IMR-90 (cell line): ENCODE measurements around the gene COTL1. TPM values are rescaled to one million over a fixed set of nuclear protein-coding genes. Genes with fewer than 3 reads are reported as not detected.

Experiments
- ATAC-seq: fragments of 200-7000 bp; cut with Tn5 transposase; 2 replicates; pipeline ENCODE4 v1.9.1; 2020; ENCODE audit warnings: low read depth, mild to moderate bottlenecking, moderate library complexity
- BruUV-seq: library from RNA; stranded (reverse); fragments of 400-500 nt; replicated peaks from 2 replicates; lab custom pipeline; 2021; lab: Mats Ljungman, UMichigan
- CTCF ChIA-PET: fragments of 300-600 bp; formaldehyde crosslinking; extraction: SDS; loops from one replicate; lab custom pipeline; 2021; ENCODE audit warnings: antibody characterized with exemption; lab: Yijun Ruan, JAX
- POLR2A ChIA-PET: fragments of 300-600 bp; sonication (Branson Sonifier 250); formaldehyde crosslinking; loops from one replicate; lab custom pipeline; 2022; ENCODE audit warnings: antibody characterized with exemption; ENCODE audit not compliant: unreplicated experiment; lab: Charles Lee
- DNase-seq: peaks from one replicate; pipeline ENCODE4 v3.0.0; 2013
- H2AFZ ChIP-seq: replicated peaks from 2 replicates; pipeline ENCODE3; 2013; ENCODE audit warnings: low read length, mild to moderate bottlenecking; ENCODE audit not compliant: poor library complexity
- H2AK5ac ChIP-seq: 2 replicates; pipeline ENCODE4 v1.6.1; 2013; ENCODE audit warnings: low read depth, low read length, inconsistent platforms
- H2AK9ac ChIP-seq: replicated peaks from 2 replicates; pipeline ENCODE3; 2013; ENCODE audit warnings: mild to moderate bottlenecking, low read depth, low read length, moderate library complexity; ENCODE audit not compliant: poor library complexity
- H2BK120ac ChIP-seq: 2 replicates; pipeline ENCODE4 v1.6.1; 2013; ENCODE audit warnings: low read depth, low read length, inconsistent platforms
- H2BK15ac ChIP-seq: 3 replicates; pipeline ENCODE4 v1.6.1; 2013; ENCODE audit warnings: low read depth, low read length, inconsistent platforms
- H2BK20ac ChIP-seq: 2 replicates; pipeline ENCODE4 v1.6.1; 2013; ENCODE audit warnings: low read depth, mild to moderate bottlenecking, inconsistent platforms, low read length, moderate library complexity
- H2BK5ac ChIP-seq: 2 replicates; pipeline ENCODE4 v1.6.1; 2013; ENCODE audit warnings: mild to moderate bottlenecking, low read depth, low read length, inconsistent platforms; ENCODE audit not compliant: poor library complexity, severe bottlenecking
- H3K14ac ChIP-seq: replicated peaks from 2 replicates; pipeline ENCODE4 v1.6.1; 2013; ENCODE audit warnings: low read depth, low read length, inconsistent platforms
- H3K18ac ChIP-seq: 2 replicates; pipeline ENCODE4 v1.6.1; 2013; ENCODE audit warnings: low read depth, low read length, control low read depth
- H3K23ac ChIP-seq: 2 replicates; pipeline ENCODE4 v1.6.1; 2013; ENCODE audit warnings: low read depth, low read length, inconsistent platforms
- H3K27ac ChIP-seq: 2 replicates; pipeline ENCODE4 v1.5.1; 2013; ENCODE audit warnings: mild to moderate bottlenecking, control low read depth, low read length; ENCODE audit not compliant: insufficient read depth
- H3K27me3 ChIP-seq: 2 replicates; pipeline ENCODE4 v1.6.1; 2013; ENCODE audit warnings: low read length; ENCODE audit not compliant: control insufficient read depth, insufficient read depth
- H3K36me3 ChIP-seq: 2 replicates; pipeline ENCODE4 v1.6.1; 2013; ENCODE audit warnings: low read length, mixed read lengths; ENCODE audit not compliant: control insufficient read depth, insufficient read depth
- H3K4ac ChIP-seq: 2 replicates; pipeline ENCODE4 v1.6.1; 2013; ENCODE audit warnings: low read depth, low read length, inconsistent platforms
- H3K4me1 ChIP-seq: 2 replicates; pipeline ENCODE4 v1.6.1; 2013; ENCODE audit warnings: low read length, mixed read lengths; ENCODE audit not compliant: control insufficient read depth, insufficient read depth
- H3K4me2 ChIP-seq: 2 replicates; pipeline ENCODE4 v1.6.1; 2013; ENCODE audit warnings: low read depth, mild to moderate bottlenecking, control low read depth, low read length, moderate library complexity
- H3K4me3 ChIP-seq: 2 replicates; pipeline ENCODE4 v1.5.1; 2013; ENCODE audit warnings: low read depth, mild to moderate bottlenecking, control low read depth, low read length, moderate library complexity; ENCODE audit not compliant: insufficient read depth
- H3K56ac ChIP-seq: 2 replicates; pipeline ENCODE4 v1.6.1; 2013; ENCODE audit warnings: low read length, inconsistent platforms; ENCODE audit not compliant: insufficient read depth; ENCODE audit errors: extremely low read depth
- H3K79me1 ChIP-seq, 2 experiments: 2 replicates each; pipeline ENCODE4 v1.6.1; 2013; ENCODE audit warnings: low read length in 2 of 2, inconsistent platforms in 1 of 2, low read depth in 1 of 2
- H3K9ac ChIP-seq: 2 replicates; pipeline ENCODE4 v1.6.1; 2013; ENCODE audit warnings: low read depth, low read length, control low read depth
- H3K9me1 ChIP-seq: 2 replicates; pipeline ENCODE4 v1.6.1; 2013; ENCODE audit warnings: low read length, inconsistent platforms; ENCODE audit not compliant: insufficient read depth
- H3K9me3 ChIP-seq: 2 replicates; pipeline ENCODE4 v1.6.1; 2013; ENCODE audit warnings: low read length; ENCODE audit not compliant: control insufficient read depth, insufficient read depth
- H4K20me1 ChIP-seq: 2 replicates; pipeline ENCODE4 v1.6.1; 2013; ENCODE audit warnings: low read length, inconsistent platforms; ENCODE audit not compliant: insufficient read depth
- H4K5ac ChIP-seq: 2 replicates; pipeline ENCODE4 v1.6.1; 2013; ENCODE audit warnings: mild to moderate bottlenecking, low read depth, low read length, control low read depth
- H4K8ac ChIP-seq, 2 experiments: 2 replicates each; pipeline ENCODE4 v1.6.1; 2013; ENCODE audit warnings: low read depth in 2 of 2, low read length in 2 of 2, control low read depth in 1 of 2, inconsistent platforms in 1 of 2
- H4K91ac ChIP-seq: 2 replicates; pipeline ENCODE4 v1.6.1; 2013; ENCODE audit warnings: low read depth, low read length, inconsistent platforms; ENCODE audit not compliant: insufficient read depth
- MAZ ChIP-seq: IDR thresholded peaks from 2 replicates; pipeline ENCODE4 v1.6.1; 2012; ENCODE audit warnings: low read depth, mild to moderate bottlenecking, low read length, improper control_type of control experiment, moderate library complexity, borderline replicate concordance
- WGBS, 2 experiments: methylation state at CpG; one replicate each; pipeline versions ENCODE4 v1.1.5 to v1.1.7; 2013; ENCODE audit warnings: missing lambda C conversion rate in 2 of 2; ENCODE audit not compliant: insufficient read length in 1 of 2; ENCODE audit errors: extremely low coverage in 2 of 2; 5-methylcytosine and 5-hydroxymethylcytosine counted together
- dilution Hi-C: fragments of 300-500 bp; cut with HindIII; formaldehyde crosslinking; loops from one replicate; pipeline ENCODE4 v1.14.3; 2018; ENCODE audit warnings: low sequenced_read_pairs; ENCODE audit not compliant: unreplicated experiment
- in situ Hi-C: fragments of 300-500 bp; cut with MboI; formaldehyde crosslinking; loops from 3 replicates; pipeline ENCODE4 v1.14.3; 2019; ENCODE audit warnings: low sequenced_read_pairs, inconsistent platforms, mixed read lengths
- intact Hi-C: fragments of 100-400 bp; cut with micrococcal nuclease; formaldehyde crosslinking; loops from 2 replicates; pipeline ENCODE4 v1.10.0; 2022
- polyA plus RNA-seq, 3 experiments: library from polyadenylated mRNA; depleted of rRNA; stranded (reverse); fragments of >200 nt; gene quantifications; 2 replicates each; pipeline ENCODE4 v1.2.3, GENCODE V29; 2012; ENCODE audit warnings: low replicate concordance in 1 of 3
- total RNA-seq: library from RNA; depleted of rRNA; stranded (reverse); fragments of >200 nt; gene quantifications from 2 replicates; pipeline ENCODE4 v1.2.3, GENCODE V29; 2012

The COTL1 gene
- total and polyA plus RNA-seq, 2 of the 4 experiments (the other 2 are of a cell fraction), result 144 to 258 TPM

DNA sequence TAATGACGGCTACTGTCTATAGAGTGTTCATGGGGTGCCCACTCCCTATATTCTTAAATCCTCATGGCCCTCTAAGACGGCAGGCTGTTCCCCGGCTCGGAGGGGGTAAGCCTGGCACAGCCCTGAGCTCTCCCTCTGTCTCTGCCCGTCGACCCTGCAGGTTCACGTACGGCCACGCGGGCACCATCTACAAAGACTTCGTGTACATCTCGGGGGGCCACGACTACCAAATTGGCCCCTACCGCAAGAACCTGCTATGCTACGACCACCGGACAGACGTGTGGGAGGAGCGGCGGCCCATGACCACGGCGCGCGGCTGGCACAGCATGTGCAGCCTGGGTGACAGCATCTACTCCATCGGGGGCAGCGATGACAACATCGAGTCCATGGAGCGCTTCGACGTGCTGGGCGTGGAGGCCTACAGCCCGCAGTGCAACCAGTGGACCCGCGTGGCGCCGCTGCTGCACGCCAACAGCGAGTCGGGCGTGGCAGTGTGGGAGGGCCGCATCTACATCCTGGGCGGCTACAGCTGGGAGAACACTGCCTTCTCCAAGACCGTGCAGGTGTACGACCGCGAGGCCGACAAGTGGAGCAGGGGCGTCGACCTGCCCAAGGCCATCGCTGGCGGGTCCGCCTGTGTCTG lies 43.7 kb upstream of the COTL1 start:
- 99% methylated on average over 45 of the region's 51 CpGs; no CpG with 5 or more reads in 1 of the 2 experiments for WGBS, 2 experiments
- Histone ChIP-seq H4K5ac (no peak overlapping the region), H2AK9ac (peak overlapping the region; percentile 52), H2AFZ (peak overlapping the region; percentile 68), H3K27ac (no peak overlapping the region), H3K4ac (no peak overlapping the region), H3K4me1 (peaks cover 4% of the 10 kb centered on the region), H2BK15ac (no peak overlapping the region), H4K20me1 (peaks cover 36% of the 10 kb centered on the region), H3K4me3 (no peak overlapping the region), H4K91ac (no peak overlapping the region), H2BK120ac (no peak overlapping the region), H3K23ac (no peak overlapping the region), H3K27me3 (no peaks in the 10 kb centered on the region), H3K9me1 (peaks cover 23% of the 10 kb centered on the region), H3K79me1 (peaks cover 39 to 75% of the 10 kb centered on the region in 2 experiments), H3K18ac (no peak overlapping the region), H3K9me3 (no peaks in the 10 kb centered on the region), H2BK20ac (no peak overlapping the region), H3K9ac (no peak overlapping the region), H2AK5ac (0 out of 2 replicates have a peak overlapping the region, but pooled peaks have one; percentile 15), H3K56ac (no peak overlapping the region), H4K8ac (no peak overlapping the region), H3K4me2 (no peak overlapping the region), H3K14ac (no peak overlapping the region), H2BK5ac (no peak overlapping the region), H3K36me3 (peaks cover 77% of the 10 kb centered on the region)
- BruUV-seq, result no TSS peak
- POLR2A ChIA-PET, result no interaction called here
- DNase-seq (no peak), ATAC-seq (no peak)
- dilution Hi-C loops (no loop called here), intact Hi-C loops (no loop called here), in situ Hi-C loops (no loop called here)
- no peak for TF ChIP-seq MAZ
- CTCF ChIA-PET, result no interaction called here
